Activated naive CD8-positive, alpha-beta T cell treated with anti-CD3 and anti-CD28 coated beads for 36 hours (primary cell): Measurements from ENCODE around the gene DAAM2. TPM values are rescaled to one million over a fixed set of nuclear protein-coding genes. Genes with fewer than 3 reads are reported as not detected.

Experiments used
- DNase-seq: peaks from one replicate; pipeline ENCODE4 v3.0.0; 2021
- H3K27ac Mint-ChIP-seq: one replicate; pipeline ENCODE4 v1.8.0; 2022; ENCODE audit warnings: mild to moderate bottlenecking, moderate library complexity, mixed read lengths
- H3K27me3 Mint-ChIP-seq: one replicate; pipeline ENCODE4 v1.8.0; 2022; ENCODE audit warnings: mild to moderate bottlenecking, mixed read lengths
- H3K36me3 Mint-ChIP-seq: one replicate; pipeline ENCODE4 v1.8.0; 2021; ENCODE audit warnings: mild to moderate bottlenecking, mixed read lengths
- H3K4me1 Mint-ChIP-seq: one replicate; pipeline ENCODE4 v1.8.0; 2021; ENCODE audit warnings: mixed read lengths
- H3K4me3 Mint-ChIP-seq: one replicate; pipeline ENCODE4 v1.8.0; 2022; ENCODE audit warnings: mild to moderate bottlenecking, moderate library complexity, mixed read lengths
- H3K9me3 Mint-ChIP-seq: one replicate; pipeline ENCODE4 v1.8.0; 2022; ENCODE audit warnings: mixed read lengths
- total RNA-seq, 2 experiments: library from RNA; stranded (reverse); gene quantifications; one replicate each; pipeline ENCODE4 v1.2.3, GENCODE V29; 2021

The DAAM2 gene
- total RNA-seq, 2 experiments from 2014 or later: not detected

GRCh38 chr6:39953076-39953618 lies 161.0 kb downstream of the DAAM2 start:
- Mint-ChIP-seq H3K4me1 (no peaks in the 10 kb centered on the region), H3K27me3 (peaks cover 8% of the 10 kb centered on the region), H3K36me3 (no peaks in the 10 kb centered on the region), H3K27ac (no peak overlapping the region), H3K4me3 (no peak overlapping the region), H3K9me3 (no peaks in the 10 kb centered on the region)
- no peak for DNase-seq

Other genes with a start within 250 kb of the DAAM2 start
- gene KIF6, start 67.0 kb upstream of the DAAM2 start, total RNA-seq: under 1 TPM; 0.62 to 0.96 TPM
- gene MOCS1, start 142.1 kb downstream of the DAAM2 start, total RNA-seq: 1 to 10 TPM; 3.3 to 4.1 TPM